ENCODE data around the gene TBC1D21.

DNA sequence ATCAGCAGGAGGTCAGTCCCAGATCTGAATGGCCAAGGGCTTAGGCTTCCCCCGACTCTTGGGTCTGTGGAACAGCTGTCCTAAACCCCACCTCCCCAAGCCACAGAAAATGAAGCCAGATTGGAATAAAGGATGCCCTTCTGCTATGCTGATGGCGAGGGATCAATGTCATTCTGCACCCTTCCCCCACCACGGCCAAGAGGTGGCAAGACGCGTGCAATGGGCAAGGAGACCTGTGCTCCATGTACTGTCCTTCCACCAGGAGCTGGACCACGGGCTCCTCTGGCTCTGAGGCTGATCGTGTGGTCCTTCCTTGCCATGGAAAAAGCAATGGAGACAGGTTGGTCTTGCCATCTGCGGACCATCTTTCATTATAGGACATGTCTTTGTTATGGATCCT lies 32.6 kb upstream of the TBC1D21 start:
- TF ChIP-seq, protein P1, sequence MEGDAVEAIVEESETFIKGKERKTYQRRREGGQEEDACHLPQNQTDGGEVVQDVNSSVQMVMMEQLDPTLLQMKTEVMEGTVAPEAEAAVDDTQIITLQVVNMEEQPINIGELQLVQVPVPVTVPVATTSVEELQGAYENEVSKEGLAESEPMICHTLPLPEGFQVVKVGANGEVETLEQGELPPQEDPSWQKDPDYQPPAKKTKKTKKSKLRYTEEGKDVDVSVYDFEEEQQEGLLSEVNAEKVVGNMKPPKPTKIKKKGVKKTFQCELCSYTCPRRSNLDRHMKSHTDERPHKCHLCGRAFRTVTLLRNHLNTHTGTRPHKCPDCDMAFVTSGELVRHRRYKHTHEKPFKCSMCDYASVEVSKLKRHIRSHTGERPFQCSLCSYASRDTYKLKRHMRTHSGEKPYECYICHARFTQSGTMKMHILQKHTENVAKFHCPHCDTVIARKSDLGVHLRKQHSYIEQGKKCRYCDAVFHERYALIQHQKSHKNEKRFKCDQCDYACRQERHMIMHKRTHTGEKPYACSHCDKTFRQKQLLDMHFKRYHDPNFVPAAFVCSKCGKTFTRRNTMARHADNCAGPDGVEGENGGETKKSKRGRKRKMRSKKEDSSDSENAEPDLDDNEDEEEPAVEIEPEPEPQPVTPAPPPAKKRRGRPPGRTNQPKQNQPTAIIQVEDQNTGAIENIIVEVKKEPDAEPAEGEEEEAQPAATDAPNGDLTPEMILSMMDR (conservative IDR thresholded peaks at IDR 0.05 in 1 of 2, IDR thresholded peaks at IDR 0.05 in 1 of 2; ENCODE audit: extremely low read depth in 1 of 2, insufficient read depth in 1 of 2, low read depth in 1 of 2, low read length in 2 of 2): no peak
- no peak for TF ChIP-seq EZH2 (IDR thresholded peaks at IDR 0.05; ENCODE audit: borderline replicate concordance, low read length)

Data from mammary epithelial cell (primary cell).